A549 (cell line): ENCODE data around the gene RBKS. TPM values are rescaled to one million over a fixed set of nuclear protein-coding genes. Genes with fewer than 3 reads are reported as not detected.

Experiments
- ATAC-seq, 2 experiments: fragments of 200-7000 bp in 1 of 2; fragments of >200 bp in 1 of 2; cut with Nextera tagmentation in 1 of 2; cut with Tn5 transposase in 1 of 2; 3 replicates each; pipeline versions ENCODE4 v1.8.0 to v1.9.1; 2018 to 2020; ENCODE audit warnings: mild to moderate bottlenecking in 1 of 2, moderate library complexity in 1 of 2
- CTCF ChIA-PET: fragments of 300-600 bp; sonication (Branson Sonifier 250); formaldehyde crosslinking; extraction: SDS; loops from one replicate; lab custom pipeline; 2021; ENCODE audit warnings: antibody characterized with exemption, inconsistent platforms; lab: Yijun Ruan, JAX
- POLR2A ChIA-PET: fragments of 350-600 bp; formaldehyde crosslinking; extraction: SDS; loops from one replicate; lab custom pipeline; 2021; ENCODE audit warnings: antibody characterized with exemption, inconsistent platforms; lab: Yijun Ruan, JAX
- DNase-seq, 2 experiments: peaks; one replicate each; pipeline versions ENCODE4 v3.0.0 to v3.0.0-alpha.2; 2011 to 2016; ENCODE audit warnings: low read depth in 1 of 2, low spot score in 1 of 2
- FAIRE-seq: peaks from 2 replicates; lab custom pipeline; 2011; peaks lifted over from hg19 to GRCh38; lab: Jason Lieb, UNC
- H3K27ac ChIP-seq, 2 experiments: fragments of >200 bp; sonication (Bioruptor Twin); formaldehyde crosslinking; 3 replicates each; pipeline ENCODE4 v1.5.1; 2016 to 2017
- H3K4me1 ChIP-seq: fragments of >200 bp; sonication (Bioruptor Twin); formaldehyde crosslinking; 3 replicates; pipeline ENCODE4 v1.6.1; 2016
- H3K4me2 ChIP-seq: fragments of >200 bp; sonication (Bioruptor Twin); formaldehyde crosslinking; 3 replicates; pipeline ENCODE4 v1.6.1; 2016
- H3K4me3 ChIP-seq: fragments of >200 bp; sonication (Bioruptor Twin); formaldehyde crosslinking; 3 replicates; pipeline ENCODE4 v1.5.1; 2016
- H3K9me3 ChIP-seq: fragments of >200 bp; sonication (Bioruptor Twin); formaldehyde crosslinking; 3 replicates; pipeline ENCODE4 v1.6.1; 2016
- CEBPB ChIP-seq, 2 experiments: fragments of >200 bp in 1 of 2; sonication (Bioruptor Twin) in 1 of 2; formaldehyde crosslinking in 1 of 2; IDR thresholded peaks; 2 replicates each; pipeline ENCODE4 v1.6.1; 2012 to 2016
- FOSB ChIP-seq: fragments of 250-450 bp; sonication (Bioruptor Pico); IDR thresholded peaks from 2 replicates; pipeline ENCODE4 v1.5.0; 2020; ENCODE audit warnings: mild to moderate bottlenecking, moderate library complexity
- GATA3 ChIP-seq: IDR thresholded peaks from 2 replicates; pipeline ENCODE4 v1.6.1; 2012; ENCODE audit warnings: borderline replicate concordance
- HOXB13 ChIP-seq: fragments of 250-450 bp; sonication (Bioruptor Pico); IDR thresholded peaks from 2 replicates; pipeline ENCODE4 v1.5.0; 2020; ENCODE audit warnings: low read depth, mild to moderate bottlenecking, moderate library complexity
- JUN ChIP-seq, 2 experiments: fragments of >200 bp; sonication (Bioruptor Twin); formaldehyde crosslinking; IDR thresholded peaks; 2 replicates in 1 of 2; 3 replicates in 1 of 2; pipeline ENCODE4 v1.6.1; 2016 to 2017
- KDM1A ChIP-seq: fragments of 200-600 bp; sonication (generic); IDR thresholded peaks from 2 replicates; pipeline ENCODE4 v1.6.1; 2016; ENCODE audit warnings: low read depth, mild to moderate bottlenecking
- MYC ChIP-seq: IDR thresholded peaks from 2 replicates; pipeline ENCODE4 v1.6.1; 2012; ENCODE audit warnings: mild to moderate bottlenecking, inconsistent platforms, low read length, improper control_type of control experiment, borderline replicate concordance
- NFE2L2 ChIP-seq: fragments of 150-350 bp; conservative IDR thresholded peaks from 2 replicates; pipeline ENCODE4 v1.6.1; 2014; ENCODE audit warnings: low read length
- PHF8 ChIP-seq: fragments of 200-600 bp; sonication (generic); IDR thresholded peaks from 2 replicates; pipeline ENCODE4 v1.6.1; 2016; ENCODE audit warnings: low read depth, mild to moderate bottlenecking, antibody characterized with exemption, moderate library complexity, borderline replicate concordance
- POLR2A ChIP-seq: IDR thresholded peaks from 2 replicates; pipeline ENCODE4 v1.6.1; 2012; ENCODE audit warnings: mild to moderate bottlenecking, low read length
- RAD21 ChIP-seq, 2 experiments: fragments of >200 bp in 1 of 2; sonication (Bioruptor Twin) in 1 of 2; formaldehyde crosslinking in 1 of 2; IDR thresholded peaks in 1 of 2; conservative IDR thresholded peaks in 1 of 2; 2 replicates in 1 of 2; 3 replicates in 1 of 2; pipeline ENCODE4 v1.6.1; 2012 to 2018; ENCODE audit warnings: inconsistent platforms in 1 of 2
- RARB ChIP-seq: fragments of 250-450 bp; sonication (Bioruptor Pico); IDR thresholded peaks from 2 replicates; pipeline ENCODE4 v1.8.0; 2021; ENCODE audit warnings: mild to moderate bottlenecking, moderate library complexity
- RFX5 ChIP-seq: fragments of 450-650 bp; IDR thresholded peaks from 2 replicates; pipeline ENCODE4 v1.7.1; 2014; ENCODE audit warnings: antibody characterized with exemption, mild to moderate bottlenecking, moderate library complexity
- SMC3 ChIP-seq: fragments of >200 bp; sonication (Bioruptor Twin); formaldehyde crosslinking; IDR thresholded peaks from 3 replicates; pipeline ENCODE4 v1.6.1; 2018; ENCODE audit warnings: inconsistent platforms
- TFCP2L1 ChIP-seq: fragments of 250-450 bp; sonication (Bioruptor Pico); IDR thresholded peaks from 2 replicates; pipeline ENCODE4 v1.5.0; 2021; ENCODE audit warnings: mild to moderate bottlenecking
- WGBS: methylation state at CpG from one replicate; pipeline ENCODE4 v1.1.6; 2017; ENCODE audit errors: missing lambda C conversion rate; 5-methylcytosine and 5-hydroxymethylcytosine counted together
- polyA plus RNA-seq, 4 experiments: library from polyadenylated mRNA; depleted of rRNA in 3 of 4; stranded (reverse); fragments of >200 nt; fragmentation: RNase III in 1 of 4; extraction: RNeasy Plus Mini Kit Qiagen cat#74134 plus additional on column Dnase treatment in 1 of 4; gene quantifications; 2 replicates in 3 of 4; 3 replicates in 1 of 4; pipeline ENCODE4 v1.2.3, GENCODE V29; 2011 to 2017
- TF ChIP-seq, protein P1 (sequence below): IDR thresholded peaks from 2 replicates; pipeline ENCODE4 v1.6.1; 2012; ENCODE audit warnings: low read depth, borderline replicate concordance
- TF ChIP-seq, protein P2 (sequence below): fragments of 250-450 bp; sonication (Bioruptor Pico); IDR thresholded peaks from 2 replicates; pipeline ENCODE4 v1.5.0; 2020; ENCODE audit warnings: low read depth, mild to moderate bottlenecking, moderate library complexity
- TF ChIP-seq, protein P3 (sequence below): IDR thresholded peaks from 2 replicates; pipeline ENCODE4 v1.6.1; 2012
- TF ChIP-seq, protein P4 (sequence below): fragments of 250-450 bp; sonication (Bioruptor Pico); IDR thresholded peaks from 2 replicates; pipeline ENCODE4 v1.5.0; 2021; ENCODE audit warnings: mild to moderate bottlenecking, moderate library complexity, borderline replicate concordance
- TF ChIP-seq, protein P5 (sequence below): fragments of 150-350 bp; IDR thresholded peaks from 2 replicates; pipeline ENCODE4 v1.6.1; 2014; ENCODE audit warnings: low read depth, mild to moderate bottlenecking, low read length

Gene RBKS
- polyA plus RNA-seq, 2 of the 4 experiments (the other 2 are of a cell fraction): 7.6 to 8.5 TPM

DNA sequence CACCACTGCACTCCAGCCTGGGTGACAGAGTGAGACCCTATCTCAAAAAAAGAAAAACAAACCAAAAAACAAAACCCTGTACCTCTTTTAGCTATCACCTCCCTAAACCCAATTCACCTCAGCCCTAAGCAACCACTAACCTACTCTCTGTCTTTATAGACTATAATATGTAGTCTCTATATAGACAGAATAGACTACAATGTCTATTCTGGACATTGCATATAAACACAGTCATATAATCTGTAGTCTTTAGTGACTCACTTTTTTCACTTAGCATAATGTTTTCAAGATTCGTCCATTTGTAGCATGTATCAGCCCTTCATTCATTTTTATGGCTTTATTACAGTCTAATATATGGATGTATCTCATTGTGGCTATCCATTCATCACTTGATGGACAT is 155.9 kb downstream of the RBKS start:
- TF ChIP-seq JUN (IDR thresholded peaks at IDR 0.05) (no peak), MYC (no peak), TFCP2L1 (CRISPR knock-in tag) (no peak), RFX5 (no peak), KDM1A (no peak), GATA3 (no peak), RAD21 (conservative IDR thresholded peaks at IDR 0.05 in 1 of 2, IDR thresholded peaks at IDR 0.05 in 1 of 2) (no peak), HOXB13 (CRISPR knock-in tag) (no peak), CEBPB (IDR thresholded peaks at IDR 0.05) (no peak), SMC3 (no peak), POLR2A (no peak), FOSB (CRISPR knock-in tag) (no peak), PHF8 (no peak), NFE2L2 (no peak), RARB (CRISPR knock-in tag) (no peak)
- TF ChIP-seq, protein P1, sequence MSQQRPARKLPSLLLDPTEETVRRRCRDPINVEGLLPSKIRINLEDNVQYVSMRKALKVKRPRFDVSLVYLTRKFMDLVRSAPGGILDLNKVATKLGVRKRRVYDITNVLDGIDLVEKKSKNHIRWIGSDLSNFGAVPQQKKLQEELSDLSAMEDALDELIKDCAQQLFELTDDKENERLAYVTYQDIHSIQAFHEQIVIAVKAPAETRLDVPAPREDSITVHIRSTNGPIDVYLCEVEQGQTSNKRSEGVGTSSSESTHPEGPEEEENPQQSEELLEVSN: no peak
- TF ChIP-seq, protein P2, sequence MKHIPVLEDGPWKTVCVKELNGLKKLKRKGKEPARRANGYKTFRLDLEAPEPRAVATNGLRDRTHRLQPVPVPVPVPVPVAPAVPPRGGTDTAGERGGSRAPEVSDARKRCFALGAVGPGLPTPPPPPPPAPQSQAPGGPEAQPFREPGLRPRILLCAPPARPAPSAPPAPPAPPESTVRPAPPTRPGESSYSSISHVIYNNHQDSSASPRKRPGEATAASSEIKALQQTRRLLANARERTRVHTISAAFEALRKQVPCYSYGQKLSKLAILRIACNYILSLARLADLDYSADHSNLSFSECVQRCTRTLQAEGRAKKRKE: no peak
- TF ChIP-seq, protein P3, sequence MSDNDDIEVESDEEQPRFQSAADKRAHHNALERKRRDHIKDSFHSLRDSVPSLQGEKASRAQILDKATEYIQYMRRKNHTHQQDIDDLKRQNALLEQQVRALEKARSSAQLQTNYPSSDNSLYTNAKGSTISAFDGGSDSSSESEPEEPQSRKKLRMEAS: no peak
- TF ChIP-seq, protein P4, sequence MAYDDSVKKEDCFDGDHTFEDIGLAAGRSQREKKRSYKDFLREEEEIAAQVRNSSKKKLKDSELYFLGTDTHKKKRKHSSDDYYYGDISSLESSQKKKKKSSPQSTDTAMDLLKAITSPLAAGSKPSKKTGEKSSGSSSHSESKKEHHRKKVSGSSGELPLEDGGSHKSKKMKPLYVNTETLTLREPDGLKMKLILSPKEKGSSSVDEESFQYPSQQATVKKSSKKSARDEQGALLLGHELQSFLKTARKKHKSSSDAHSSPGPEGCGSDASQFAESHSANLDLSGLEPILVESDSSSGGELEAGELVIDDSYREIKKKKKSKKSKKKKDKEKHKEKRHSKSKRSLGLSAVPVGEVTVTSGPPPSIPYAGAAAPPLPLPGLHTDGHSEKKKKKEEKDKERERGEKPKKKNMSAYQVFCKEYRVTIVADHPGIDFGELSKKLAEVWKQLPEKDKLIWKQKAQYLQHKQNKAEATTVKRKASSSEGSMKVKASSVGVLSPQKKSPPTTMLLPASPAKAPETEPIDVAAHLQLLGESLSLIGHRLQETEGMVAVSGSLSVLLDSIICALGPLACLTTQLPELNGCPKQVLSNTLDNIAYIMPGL: no peak
- TF ChIP-seq, protein P5, sequence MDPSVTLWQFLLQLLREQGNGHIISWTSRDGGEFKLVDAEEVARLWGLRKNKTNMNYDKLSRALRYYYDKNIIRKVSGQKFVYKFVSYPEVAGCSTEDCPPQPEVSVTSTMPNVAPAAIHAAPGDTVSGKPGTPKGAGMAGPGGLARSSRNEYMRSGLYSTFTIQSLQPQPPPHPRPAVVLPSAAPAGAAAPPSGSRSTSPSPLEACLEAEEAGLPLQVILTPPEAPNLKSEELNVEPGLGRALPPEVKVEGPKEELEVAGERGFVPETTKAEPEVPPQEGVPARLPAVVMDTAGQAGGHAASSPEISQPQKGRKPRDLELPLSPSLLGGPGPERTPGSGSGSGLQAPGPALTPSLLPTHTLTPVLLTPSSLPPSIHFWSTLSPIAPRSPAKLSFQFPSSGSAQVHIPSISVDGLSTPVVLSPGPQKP: no peak
- TF ChIP-seq, all 56 proteins: peak for 0
- no peak for ATAC-seq
- no peak overlapping the region for H3K4me3 ChIP-seq
- H3K4me1 ChIP-seq: peaks cover 17% of the 10 kb centered on the region
- peaks cover 4% of the 10 kb centered on the region; the same call in 1 of the 3 replicates for H3K9me3 ChIP-seq
- DNase-seq: no peak
- H3K27ac ChIP-seq: no peak overlapping the region; a peak in 1 of 6 replicates
- WGBS: 60% methylated on average over 1 of the region's 1 CpG
- H3K4me2 ChIP-seq: no peak overlapping the region
- POLR2A ChIA-PET: no interaction called here
- CTCF ChIA-PET: no interaction called here
- FAIRE-seq: no peak

Other genes starting within 250 kb of the RBKS start
- 67.0 and 73.1 TPM in 2 replicates for gene SUPT7L, start 226.8 kb downstream of the RBKS start, polyA plus RNA-seq (2011; rRNA removed)
- gene SUPT7L, start 226.8 kb downstream of the RBKS start, polyA plus RNA-seq (2017; fragmentation: RNase III; extraction: RNeasy Plus Mini Kit Qiagen cat#74134 plus additional on column Dnase treatment): 34.5 to 41.2 TPM (median 39.5 TPM) in 3 replicates
- gene SLC4A1AP, start 226.5 kb downstream of the RBKS start, polyA plus RNA-seq (2011; rRNA removed): 21.1 and 33.0 TPM in 2 replicates
- 30.0 to 32.6 TPM (median 31.8 TPM) in 3 replicates for gene SLC4A1AP, start 226.5 kb downstream of the RBKS start, polyA plus RNA-seq (2017; fragmentation: RNase III; extraction: RNeasy Plus Mini Kit Qiagen cat#74134 plus additional on column Dnase treatment)
- gene MRPL33, start 118.7 kb downstream of the RBKS start, polyA plus RNA-seq (2011; rRNA removed): 171 and 287 TPM in 2 replicates
- gene MRPL33, start 118.7 kb downstream of the RBKS start, polyA plus RNA-seq (2017; fragmentation: RNase III; extraction: RNeasy Plus Mini Kit Qiagen cat#74134 plus additional on column Dnase treatment): 492 to 595 TPM (median 497 TPM) in 3 replicates
- gene BABAM2, start 342 bp upstream of the RBKS start, polyA plus RNA-seq (2011; rRNA removed): 78.4 and 87.1 TPM in 2 replicates
- gene BABAM2, start 342 bp upstream of the RBKS start, polyA plus RNA-seq (2017; fragmentation: RNase III; extraction: RNeasy Plus Mini Kit Qiagen cat#74134 plus additional on column Dnase treatment): 52.9 to 54.0 TPM (median 53.7 TPM) in 3 replicates